ENCODE data around the gene TRIM56. TPM values are rescaled to one million over a fixed set of nuclear protein-coding genes. Genes with fewer than 3 reads are reported as not detected.
A peak's percentile ranks its signal among the peaks of the same experiment; 100 is the strongest.
"Not testable (repeated sequence)": the region's sequence is repeated elsewhere in the genome, so short reads cannot be mapped to it uniquely, and the experiment has no call there.

The TRIM56 gene
- total and polyA plus RNA-seq, 11 donors: 7.9 to 37.4 (median 13.8) TPM

GRCh38 chr7:101109368-101109767 is 24.1 kb downstream of the TRIM56 start:
- Histone ChIP-seq H3K36me3 (no peaks in the 10 kb centered on the region), H3K4me3 (no peak overlapping the region), H3K27ac (peak overlapping the region in 1 of 12 donors; percentile 28), H3K4me1 (peaks cover 0 to 46% (median 24%) of the 10 kb centered on the region in 12 donors), H3K27me3 (no peaks in the 10 kb centered on the region), H3K9me3 (no peaks in the 10 kb centered on the region)
- TF ChIP-seq CTCF (IDR thresholded peaks at IDR 0.05): no peak
- no peak for TF ChIP-seq POLR2A (IDR thresholded peaks at IDR 0.05)
- 73 to 93% (median 84%) methylated on average over 6 of the region's 6 CpGs for WGBS, 4 donors
- ATAC-seq (no peak), DNase-seq (no peak)
- intact Hi-C loops (cut with DNase I): no loop called here

GRCh38 chr7:101111261-101111660 is 26.0 kb downstream of the TRIM56 start:
- no peak for DNase-seq
- no peak for ATAC-seq

GRCh38 chr7:101112233-101112632 is 27.0 kb downstream of the TRIM56 start:
- no peaks in the 10 kb centered on the region for H3K9me3 ChIP-seq
- TF ChIP-seq CTCF (IDR thresholded peaks at IDR 0.05) (no peak), POLR2A (IDR thresholded peaks at IDR 0.05) (peak in 1 of 2 donors; percentile 13)
- 42 to 57% (median 51%) methylated on average over 11 of the region's 11 CpGs for WGBS, 4 donors
- H3K27ac ChIP-seq: peak overlapping the region; percentile 54 to 90 (median 74)
- DNase-seq (peak; percentile 49 to 91 (median 77)), ATAC-seq (peak; percentile 78 to 85 (median 80))
- H3K27me3 ChIP-seq: no peaks in the 10 kb centered on the region
- intact Hi-C loops (cut with DNase I): no loop called here
- H3K4me3 ChIP-seq: no peak overlapping the region
- no peaks in the 10 kb centered on the region for H3K36me3 ChIP-seq
- H3K4me1 ChIP-seq: peaks cover 0 to 41% (median 22%) of the 10 kb centered on the region in 12 donors

More at GRCh38 chr7:101111261-101111660, 26.0 kb downstream of the TRIM56 start:
- 89 to 98% (median 94%) methylated on average over 5 of the region's 5 CpGs for WGBS, 4 donors
- Histone ChIP-seq H3K4me1 (peaks cover 0 to 38% (median 22%) of the 10 kb centered on the region in 12 donors), H3K9me3 (no peaks in the 10 kb centered on the region), H3K4me3 (no peak overlapping the region), H3K36me3 (no peaks in the 10 kb centered on the region), H3K27me3 (no peaks in the 10 kb centered on the region), H3K27ac (peak overlapping the region; percentile 54 to 90 (median 74))
- TF ChIP-seq POLR2A (IDR thresholded peaks at IDR 0.05) (no peak), CTCF (IDR thresholded peaks at IDR 0.05) (no peak)
- intact Hi-C loops (cut with DNase I): no loop called here

- 94 to 99% (median 97%) methylated on average over 7 of the region's 7 CpGs for WGBS, 4 donors
- Histone ChIP-seq H3K27ac (peak overlapping the region in 4 of 12 donors; percentile 7 to 90 (median 82)), H3K4me1 (peaks cover 0 to 41% (median 26%) of the 10 kb centered on the region in 12 donors)
- intact Hi-C loops (cut with DNase I); H3K36me3 ChIP-seq; DNase-seq; ATAC-seq; H3K4me3 ChIP-seq; H3K27me3 ChIP-seq; H3K9me3 ChIP-seq: not testable (repeated sequence)
Observed at GRCh38 chr7:101113140-101113539, 27.9 kb downstream of the TRIM56 start.

- WGBS, 4 donors: 91 to 92% (median 92%) methylated on average over 11 of the region's 11 CpGs
- TF ChIP-seq POLR2A (IDR thresholded peaks at IDR 0.05): no peak
- no peak for TF ChIP-seq CTCF (IDR thresholded peaks at IDR 0.05)
Observed at GRCh38 chr7:101113836-101114235, 28.6 kb downstream of the TRIM56 start.

More at GRCh38 chr7:101113836-101114235, 28.6 kb downstream of the TRIM56 start:
- no peaks in the 10 kb centered on the region for H3K9me3 ChIP-seq
- no peak overlapping the region for H3K27ac ChIP-seq
- peaks cover 0 to 37% (median 23%) of the 10 kb centered on the region in 12 donors for H3K4me1 ChIP-seq
- DNase-seq (no peak), ATAC-seq (no peak)
- no peaks in the 10 kb centered on the region for H3K36me3 ChIP-seq
- H3K4me3 ChIP-seq: no peak overlapping the region
- no peaks in the 10 kb centered on the region for H3K27me3 ChIP-seq
- intact Hi-C loops (cut with DNase I): no loop called here

All from heart left ventricle (tissue), 16 donors.